GM21390 (cell line): ENCODE data around the gene CHST6.
"Not testable (repeated sequence)": the region's sequence is repeated elsewhere in the genome, so short reads cannot be mapped to it uniquely, and the experiment has no call there.

Experiments used
- ATAC-seq: cut with Tn5 transposase; IDR thresholded peaks from one replicate; pipeline ENCODE4 v1.9.1; 2021; ENCODE audit not compliant: unreplicated experiment

The CHST6 gene

GRCh38 chr16:75503801-75504200 is 8.6 kb upstream of the CHST6 start:
- ATAC-seq, result no peak

- no peak for ATAC-seq
These were observed 7.8 kb upstream of the CHST6 start for GRCh38 chr16:75502916-75503605.

- ATAC-seq, result not testable (repeated sequence)
These were observed 6.6 kb upstream of the CHST6 start for GRCh38 chr16:75501820-75502219.

- ATAC-seq, result no peak
These were observed 6.1 kb upstream of the CHST6 start for GRCh38 chr16:75501359-75501758.

- not testable (repeated sequence) for ATAC-seq
These were observed 3.5 kb upstream of the CHST6 start for GRCh38 chr16:75498605-75499322.

GRCh38 chr16:75497558-75497957 is 2.3 kb upstream of the CHST6 start:
- ATAC-seq, result no peak

- ATAC-seq, result no peak
These were observed 573 bp downstream of the CHST6 start for GRCh38 chr16:75494661-75495075.

- ATAC-seq, result no peak
These were observed 1.1 kb downstream of the CHST6 start for GRCh38 chr16:75494184-75494583.

- ATAC-seq, result no peak
These were observed 3.4 kb downstream of the CHST6 start for GRCh38 chr16:75491876-75492275.

GRCh38 chr16:75488322-75488721 is 6.9 kb downstream of the CHST6 start:
- ATAC-seq, result no peak

GRCh38 chr16:75486676-75487313 is 8.4 kb downstream of the CHST6 start:
- peak; percentile 73 for ATAC-seq

GRCh38 chr16:75486014-75486675 is 9.1 kb downstream of the CHST6 start:
- no peak for ATAC-seq

GRCh38 chr16:75485230-75486013 is 9.8 kb downstream of the CHST6 start:
- peak; percentile 40 for ATAC-seq

GRCh38 chr16:75483222-75483621 is 12.0 kb downstream of the CHST6 start:
- ATAC-seq, result no peak

- ATAC-seq, result no peak
These were observed 12.6 kb downstream of the CHST6 start for GRCh38 chr16:75482434-75483205.

GRCh38 chr16:75481475-75481874 is 13.8 kb downstream of the CHST6 start:
- no peak for ATAC-seq

GRCh38 chr16:75479421-75479990 is 15.7 kb downstream of the CHST6 start:
- ATAC-seq, result no peak

GRCh38 chr16:75478480-75479345 is 16.5 kb downstream of the CHST6 start:
- ATAC-seq, result no peak
